ENCODE measurements around the gene APOBEC3C.

- no peak for TF ChIP-seq CTCF (conservative IDR thresholded peaks at IDR 0.05; ENCODE audit: low read depth in 2 of 2)
- no peak for TF ChIP-seq EZH2phosphoT487 (IDR thresholded peaks at IDR 0.05; ENCODE audit: unreplicated experiment)
- TF ChIP-seq EZH2 (IDR thresholded peaks at IDR 0.05; ENCODE audit: low read depth, unreplicated experiment) = no peak
- TF ChIP-seq REST (IDR thresholded peaks at IDR 0.05; ENCODE audit: unreplicated experiment) = no peak
- TF ChIP-seq POLR2AphosphoS5 (IDR thresholded peaks at IDR 0.05; ENCODE audit: low read depth) = no peak
- TF ChIP-seq CREB1 (CRISPR knock-in tag; IDR thresholded peaks at IDR 0.05; ENCODE audit: low read depth) = no peak
Observed at GRCh38 chr22:38964989-38965388, 49.1 kb upstream of the APOBEC3C start.

All from GM23338 (cell line).